HepG2 (cell line): ENCODE data around the gene STK24. TPM values are rescaled to one million over a fixed set of nuclear protein-coding genes. Genes with fewer than 3 reads are reported as not detected.
A peak's percentile ranks its signal among the peaks of the same experiment; 100 is the strongest.

Source experiments
- AGO1 ChIP-seq: fragments of 200-400 bp; formaldehyde crosslinking; IDR thresholded peaks from 2 replicates; pipeline ENCODE4 v1.6.1; 2017; ENCODE audit warnings: mild to moderate bottlenecking, low read depth, low read length, moderate library complexity; ENCODE audit not compliant: poor library complexity, severe bottlenecking
- BRCA1 ChIP-seq: sonication (generic); formaldehyde crosslinking; IDR thresholded peaks from 2 replicates; pipeline ENCODE4 v1.4.0; 2020; ENCODE audit warnings: missing genetic modification reagents
- ELF1 ChIP-seq: sonication (generic); formaldehyde crosslinking; IDR thresholded peaks from 2 replicates; pipeline ENCODE4 v1.4.0; 2020; ENCODE audit warnings: missing genetic modification reagents
- FOXM1 ChIP-seq: sonication (generic); formaldehyde crosslinking; IDR thresholded peaks from 2 replicates; pipeline ENCODE4 v1.5.0; 2020; ENCODE audit warnings: missing genetic modification reagents
- HNRNPLL ChIP-seq: fragments of 200-400 bp; formaldehyde crosslinking; IDR thresholded peaks from 2 replicates; pipeline ENCODE4 v1.6.1; 2017; ENCODE audit warnings: mild to moderate bottlenecking, low read depth, low read length; ENCODE audit not compliant: poor library complexity, severe bottlenecking
- IKZF4 ChIP-seq: sonication (generic); formaldehyde crosslinking; IDR thresholded peaks from 2 replicates; pipeline ENCODE4 v1.5.1; 2020; ENCODE audit warnings: borderline replicate concordance, mild to moderate bottlenecking, low read depth, missing genetic modification reagents; ENCODE audit errors: not compliant biosample characterization
- KDM4B ChIP-seq: sonication (generic); formaldehyde crosslinking; IDR thresholded peaks from 2 replicates; pipeline ENCODE4 v1.4.0; 2020; ENCODE audit warnings: missing genetic modification reagents
- MAF1 ChIP-seq: sonication (generic); formaldehyde crosslinking; IDR thresholded peaks from 2 replicates; pipeline ENCODE4 v1.5.0; 2020; ENCODE audit warnings: missing genetic modification reagents, borderline replicate concordance
- NCOA1 ChIP-seq: sonication (generic); formaldehyde crosslinking; IDR thresholded peaks from 2 replicates; pipeline ENCODE4 v1.9.0; 2021; ENCODE audit warnings: missing genetic modification reagents
- POGK ChIP-seq: sonication (generic); formaldehyde crosslinking; conservative IDR thresholded peaks from 2 replicates; pipeline ENCODE4 v1.8.0; 2022; ENCODE audit warnings: mild to moderate bottlenecking, moderate library complexity, missing genetic modification reagents
- POLR2G ChIP-seq: fragments of 200-400 bp; formaldehyde crosslinking; IDR thresholded peaks from 2 replicates; pipeline ENCODE4 v1.6.1; 2018; ENCODE audit warnings: mild to moderate bottlenecking, low read depth, low read length, moderate library complexity
- SRF ChIP-seq: IDR thresholded peaks from 2 replicates; pipeline ENCODE4 v1.6.1; 2011; ENCODE audit warnings: mild to moderate bottlenecking, low read depth, low read length, moderate library complexity
- SRSF4 ChIP-seq: fragments of 200-400 bp; formaldehyde crosslinking; IDR thresholded peaks from one replicate; pipeline ENCODE4 v1.6.1; 2018; ENCODE audit warnings: mild to moderate bottlenecking, low read depth, low read length, moderate library complexity; ENCODE audit not compliant: poor library complexity, severe bottlenecking
- TFDP2 ChIP-seq: sonication (generic); formaldehyde crosslinking; IDR thresholded peaks from 2 replicates; pipeline ENCODE4 v1.4.0; 2020; ENCODE audit warnings: missing genetic modification reagents
- WIZ ChIP-seq: sonication (generic); formaldehyde crosslinking; IDR thresholded peaks from 2 replicates; pipeline ENCODE4 v1.5.1; 2020; ENCODE audit warnings: mild to moderate bottlenecking, missing genetic modification reagents
- ZEB1 ChIP-seq: IDR thresholded peaks from 2 replicates; pipeline ENCODE4 v1.6.1; 2012; ENCODE audit warnings: mild to moderate bottlenecking, low read depth, inconsistent platforms; ENCODE audit not compliant: insufficient replicate concordance
- ZFP91 ChIP-seq: sonication (generic); formaldehyde crosslinking; IDR thresholded peaks from 2 replicates; pipeline ENCODE4 v1.9.0; 2022; ENCODE audit warnings: missing genetic modification reagents, mild to moderate bottlenecking, borderline replicate concordance
- ZMYM4 ChIP-seq: sonication (generic); formaldehyde crosslinking; IDR thresholded peaks from 2 replicates; pipeline ENCODE4 v1.8.1; 2023; ENCODE audit warnings: mild to moderate bottlenecking, missing genetic modification reagents
- ZNF143 ChIP-seq: sonication (generic); formaldehyde crosslinking; IDR thresholded peaks from 2 replicates; pipeline ENCODE4 v1.4.0; 2020; ENCODE audit warnings: missing genetic modification reagents
- ZNF17 ChIP-seq: sonication (generic); formaldehyde crosslinking; IDR thresholded peaks from 2 replicates; pipeline ENCODE4 v1.5.0; 2020; ENCODE audit warnings: mild to moderate bottlenecking, missing genetic modification reagents
- ZNF235 ChIP-seq: sonication (generic); formaldehyde crosslinking; IDR thresholded peaks from 2 replicates; pipeline ENCODE4 v1.8.1; 2023; ENCODE audit warnings: mild to moderate bottlenecking, missing genetic modification reagents, borderline replicate concordance
- ZNF569 ChIP-seq: sonication (generic); formaldehyde crosslinking; IDR thresholded peaks from 2 replicates; pipeline ENCODE4 v1.5.0; 2020; ENCODE audit warnings: mild to moderate bottlenecking, missing genetic modification reagents, moderate library complexity, borderline replicate concordance
- ZNF607 ChIP-seq: sonication (generic); formaldehyde crosslinking; IDR thresholded peaks from 2 replicates; pipeline ENCODE4 v1.5.1; 2020; ENCODE audit warnings: missing genetic modification reagents, mild to moderate bottlenecking, borderline replicate concordance
- ZNF644 ChIP-seq: IDR thresholded peaks from 2 replicates; pipeline ENCODE4 v1.6.1; 2016; ENCODE audit warnings: low read depth
- ZNF720 ChIP-seq: sonication (generic); formaldehyde crosslinking; IDR thresholded peaks from 2 replicates; pipeline ENCODE4 v1.4.0; 2020; ENCODE audit warnings: missing genetic modification reagents
- polyA plus RNA-seq, 8 experiments: library from polyadenylated mRNA; depleted of rRNA in 3 of 8; stranded (reverse) in 7 of 8; unstranded in 1 of 8; fragments of >200 nt; fragmentation: Illumina TruSeq in 4 of 8; extraction: Trizol in 4 of 8; gene quantifications; 2 replicates each; pipeline versions ENCODE4 v1.2.1 to v1.2.3, GENCODE V29; 2011 to 2016; ENCODE audit warnings: low read depth in 4 of 8, missing spikeins in 1 of 8, mixed read lengths in 1 of 8; ENCODE audit not compliant: insufficient read depth in 1 of 8
- total RNA-seq, 5 experiments: library from RNA; depleted of rRNA; stranded (reverse); fragments of >200 nt; fragmentation: Illumina TruSeq; extraction: Trizol; gene quantifications; 2 replicates each; pipeline ENCODE4 v1.2.3, GENCODE V29; 2016; ENCODE audit warnings: low read depth in 1 of 5

The STK24 gene
- total and polyA plus RNA-seq, 2 of the 13 experiments (the other 11 are each of a cell fraction or from before 2014, with no cell fraction given): 51.3 to 73.0 TPM

GRCh38 chr13:98576963-98577835 lies at the start of gene STK24 (continued):
- TF ChIP-seq MAF1 (CRISPR knock-in tag) (no peak), BRCA1 (CRISPR knock-in tag) (no peak), AGO1 (no peak), ELF1 (0 out of 2 replicates have a peak, but pooled peaks have one; percentile 23), KDM4B (CRISPR knock-in tag) (no peak), ZNF143 (CRISPR knock-in tag) (0 out of 2 replicates have a peak, but pooled peaks have one; percentile 47), ZNF644 (CRISPR knock-in tag) (no peak), ZNF569 (no peak), ZNF607 (0 out of 2 replicates have a peak, but pooled peaks have one; percentile 35), ZNF720 (CRISPR knock-in tag) (no peak), ZMYM4 (CRISPR knock-in tag) (no peak), SRF (no peak), TFDP2 (CRISPR knock-in tag) (peak; percentile 28; the same call in 1 of the 2 replicates), FOXM1 (CRISPR knock-in tag) (no peak), NCOA1 (CRISPR knock-in tag) (no peak), HNRNPLL (no peak), ZEB1 (no peak), POLR2G (peak; percentile 77), SRSF4 (no peak), POGK (CRISPR knock-in tag) (peak; percentile 53; the same call in 1 of the 2 replicates), IKZF4 (CRISPR knock-in tag) (no peak), WIZ (peak; percentile 80; the same call in 1 of the 2 replicates), ZNF17 (CRISPR knock-in tag) (no peak), ZNF235 (CRISPR knock-in tag) (no peak), ZFP91 (CRISPR knock-in tag) (0 out of 2 replicates have a peak, but pooled peaks have one; percentile 45)
